ENCODE results near the gene PNMA8B.

DNA sequence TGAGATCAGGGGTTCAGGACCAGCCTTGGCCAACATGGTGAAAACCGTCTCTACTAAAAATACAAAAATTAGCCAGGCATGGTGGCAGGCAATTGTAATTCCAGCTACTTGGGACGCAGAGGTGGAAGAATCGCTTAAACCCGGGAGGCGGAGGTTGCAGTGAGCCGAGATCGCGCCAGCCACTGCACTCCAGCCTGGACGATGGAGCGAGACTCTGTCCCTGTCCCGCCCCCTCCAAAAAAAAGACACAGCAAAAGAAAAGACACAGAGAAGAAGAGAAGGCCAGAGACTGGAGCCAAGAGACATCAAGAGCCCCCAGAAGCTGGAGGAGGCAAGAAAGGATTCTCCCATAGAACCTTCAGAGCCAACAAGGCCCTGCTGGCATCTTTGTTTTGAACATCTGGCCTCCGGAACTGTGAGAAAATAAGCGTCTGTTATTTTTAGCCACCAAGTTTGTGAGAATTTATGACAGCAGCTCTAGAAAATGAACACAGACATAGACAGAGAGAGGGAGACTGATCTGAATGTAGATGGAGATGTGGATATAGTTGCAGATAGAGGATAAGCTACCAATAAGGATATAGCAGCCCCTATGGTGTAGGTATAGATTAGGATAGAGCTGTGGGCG is 25.7 kb upstream of the PNMA8B start:
- TF ChIP-seq EZH2phosphoT487 (IDR thresholded peaks at IDR 0.05; ENCODE audit: insufficient read depth, low read depth) (no peak), EZH2 (IDR thresholded peaks at IDR 0.05; ENCODE audit: insufficient read depth, poor library complexity, severe bottlenecking) (no peak)
